CD4-positive, alpha-beta T cell treated with Interleukin-6 for 4 hours (primary cell): ENCODE data around the gene SLC25A1.
"Not testable (repeated sequence)": the region's sequence is repeated elsewhere in the genome, so short reads cannot be mapped to it uniquely, and the experiment has no call there.

Experiments
- DNase-seq: peaks from one replicate; pipeline ENCODE4 v3.0.0-alpha.2; 2020; ENCODE audit warnings: mixed read lengths

The SLC25A1 gene

DNA sequence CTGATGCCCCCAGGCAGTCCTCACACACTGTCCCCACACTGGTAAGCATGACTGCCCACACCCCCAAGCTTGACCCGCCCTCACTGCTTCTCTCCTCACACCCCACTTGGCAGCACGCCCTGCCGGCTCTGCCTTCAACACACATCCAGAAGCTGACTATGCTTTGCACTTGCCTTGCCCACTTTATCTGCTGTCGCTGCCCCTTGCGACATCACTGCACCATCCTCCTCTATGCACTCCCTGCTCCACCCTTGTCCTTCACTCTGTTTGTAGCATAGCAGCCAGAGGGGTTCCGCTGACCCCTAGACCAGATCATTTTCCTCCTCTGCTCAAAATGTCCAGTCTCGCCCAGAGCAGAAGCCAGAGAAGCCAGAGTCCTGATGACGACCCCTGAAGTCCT is 25.3 kb upstream of the SLC25A1 start:
- DNase-seq: no peak

DNA sequence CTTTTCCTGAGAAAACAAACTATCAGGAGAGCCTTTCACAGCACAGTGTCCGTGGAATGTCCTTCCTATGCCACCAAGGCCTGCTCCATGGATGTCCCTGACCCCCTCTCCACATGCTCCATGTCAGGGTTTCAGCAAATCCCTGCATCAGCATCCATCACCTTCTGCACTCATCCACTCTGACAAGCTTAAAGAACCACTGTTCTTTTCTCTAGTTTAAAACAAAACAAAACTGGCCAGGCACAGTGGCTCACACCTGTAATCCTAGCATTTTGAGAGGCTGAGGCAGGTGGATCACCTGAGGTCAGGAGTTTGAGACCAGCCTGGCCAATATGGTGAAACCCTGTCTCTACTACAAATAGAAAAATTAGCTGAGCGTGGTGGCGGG is 24.3 kb upstream of the SLC25A1 start:
- DNase-seq: not testable (repeated sequence)

DNA sequence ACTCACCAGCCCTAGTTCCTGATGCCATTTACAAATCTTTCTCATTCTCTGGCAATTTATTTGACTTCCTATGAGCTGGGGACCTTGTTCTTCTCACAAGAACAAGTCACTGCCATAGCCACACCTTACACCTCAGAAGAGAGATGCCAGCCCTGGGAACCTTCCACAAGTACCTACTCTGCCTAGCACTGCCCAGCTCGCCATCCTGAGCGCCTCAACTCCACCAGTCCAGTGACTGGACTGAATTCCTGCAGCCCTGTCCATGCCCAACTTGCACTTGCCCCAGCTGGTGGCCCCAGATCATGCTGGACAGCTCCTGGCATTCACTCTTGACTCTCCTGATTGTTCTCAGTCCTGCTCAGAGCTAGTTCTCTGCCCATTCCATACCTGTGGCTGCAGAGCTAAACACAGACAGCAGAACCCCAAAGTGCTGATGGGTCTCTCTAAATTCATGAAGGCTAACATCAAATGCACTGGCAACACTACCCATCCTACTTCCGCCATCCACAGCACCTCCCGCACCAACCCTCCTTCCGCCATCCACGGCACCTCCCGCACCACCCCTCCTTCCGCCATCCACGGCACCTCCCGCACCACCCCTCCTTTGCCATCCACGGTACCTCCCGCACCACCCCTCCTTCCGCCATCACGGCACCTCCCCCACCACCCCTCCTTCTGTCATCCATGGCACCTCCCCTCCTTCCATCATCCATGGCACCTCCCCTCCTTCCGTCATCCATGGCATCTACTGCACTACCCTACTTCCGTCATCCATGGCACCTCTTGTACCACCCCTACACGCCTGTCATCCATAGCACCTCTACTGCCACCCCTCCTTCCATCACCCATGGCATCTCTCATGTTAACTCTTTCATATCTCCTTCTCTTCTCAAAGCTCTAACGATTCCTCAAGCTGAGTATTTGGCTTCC is 23.6 kb upstream of the SLC25A1 start:
- no peak for DNase-seq

- DNase-seq: no peak
Observed at GRCh38 chr22:19201130-19201868, 22.8 kb upstream of the SLC25A1 start.

- no peak for DNase-seq
Observed at GRCh38 chr22:19199479-19199878, 20.9 kb upstream of the SLC25A1 start.

DNA sequence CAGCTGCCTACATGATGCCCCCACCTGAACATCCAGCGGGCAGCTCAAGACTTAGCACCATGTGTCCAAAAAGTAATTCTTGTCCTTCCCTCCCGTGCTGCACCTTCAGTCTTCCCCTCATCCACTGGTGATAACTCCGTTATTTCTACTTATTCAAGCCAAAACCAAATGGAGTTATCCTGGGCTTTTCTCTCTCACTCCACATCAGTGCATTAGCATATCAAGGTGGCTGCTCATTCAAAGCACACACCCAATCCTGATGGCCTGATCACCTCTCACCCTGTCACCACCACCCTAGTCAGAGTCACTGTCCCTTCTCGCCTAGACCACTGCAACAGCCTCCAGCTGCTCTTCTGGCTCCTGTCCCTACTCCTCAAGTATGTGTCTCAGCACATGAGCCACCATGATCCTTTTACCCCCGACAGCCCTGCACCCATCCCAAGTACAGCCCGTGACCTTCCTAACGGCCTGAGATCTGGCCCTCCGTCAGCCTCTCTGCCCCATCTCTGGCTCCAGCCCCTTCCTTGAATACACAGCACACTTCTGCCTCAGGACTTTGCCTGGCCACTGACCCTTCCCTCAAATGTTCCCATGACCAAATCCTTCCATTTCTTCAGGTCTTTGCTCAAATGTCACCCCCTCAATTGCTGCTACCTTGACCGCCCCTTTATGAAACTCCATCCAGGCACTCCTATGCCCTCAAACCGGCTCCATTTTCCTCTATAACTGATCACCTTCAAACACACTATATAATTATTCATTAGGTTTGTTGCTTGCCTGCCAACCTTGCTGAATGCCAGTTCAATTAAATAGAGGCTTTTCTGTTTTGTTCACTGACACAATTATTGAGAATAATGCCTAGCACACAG is 19.7 kb upstream of the SLC25A1 start:
- no peak for DNase-seq

DNA sequence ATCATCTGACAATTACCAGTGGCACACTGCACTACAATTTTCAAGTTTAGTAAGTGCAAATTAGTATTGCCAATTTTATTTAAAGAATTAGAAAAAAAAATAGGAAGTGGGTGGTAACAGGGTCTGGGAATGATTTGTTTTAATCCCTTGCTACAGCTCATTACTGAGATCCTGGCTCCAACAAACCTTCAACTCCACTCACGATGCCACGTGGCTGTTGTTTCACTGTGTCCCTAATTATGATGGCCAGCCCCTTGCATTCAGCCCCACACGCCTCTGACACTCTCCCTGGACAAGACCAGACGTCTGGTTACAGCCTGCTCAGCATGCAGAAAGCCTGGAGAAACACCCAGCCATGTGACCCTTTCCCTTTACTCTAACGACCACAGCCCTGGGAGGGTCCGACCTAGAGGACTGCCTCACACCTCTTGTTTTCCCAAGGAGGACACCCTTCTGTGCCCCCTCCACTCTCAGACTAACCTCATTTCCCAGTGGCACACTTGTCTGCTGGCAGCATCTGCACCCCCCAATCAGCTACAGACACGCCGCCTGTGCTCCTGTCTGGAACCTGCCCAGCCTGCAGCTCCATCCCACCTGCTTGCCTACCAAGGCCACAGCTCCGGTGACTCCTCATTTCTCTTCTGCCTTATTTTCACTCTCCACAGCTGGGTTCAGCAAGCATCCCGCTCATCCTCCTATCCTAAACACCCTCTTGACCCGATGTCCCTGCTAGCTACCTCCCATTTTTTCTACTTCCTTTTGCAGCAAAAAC is 18.5 kb upstream of the SLC25A1 start:
- DNase-seq: no peak

DNA sequence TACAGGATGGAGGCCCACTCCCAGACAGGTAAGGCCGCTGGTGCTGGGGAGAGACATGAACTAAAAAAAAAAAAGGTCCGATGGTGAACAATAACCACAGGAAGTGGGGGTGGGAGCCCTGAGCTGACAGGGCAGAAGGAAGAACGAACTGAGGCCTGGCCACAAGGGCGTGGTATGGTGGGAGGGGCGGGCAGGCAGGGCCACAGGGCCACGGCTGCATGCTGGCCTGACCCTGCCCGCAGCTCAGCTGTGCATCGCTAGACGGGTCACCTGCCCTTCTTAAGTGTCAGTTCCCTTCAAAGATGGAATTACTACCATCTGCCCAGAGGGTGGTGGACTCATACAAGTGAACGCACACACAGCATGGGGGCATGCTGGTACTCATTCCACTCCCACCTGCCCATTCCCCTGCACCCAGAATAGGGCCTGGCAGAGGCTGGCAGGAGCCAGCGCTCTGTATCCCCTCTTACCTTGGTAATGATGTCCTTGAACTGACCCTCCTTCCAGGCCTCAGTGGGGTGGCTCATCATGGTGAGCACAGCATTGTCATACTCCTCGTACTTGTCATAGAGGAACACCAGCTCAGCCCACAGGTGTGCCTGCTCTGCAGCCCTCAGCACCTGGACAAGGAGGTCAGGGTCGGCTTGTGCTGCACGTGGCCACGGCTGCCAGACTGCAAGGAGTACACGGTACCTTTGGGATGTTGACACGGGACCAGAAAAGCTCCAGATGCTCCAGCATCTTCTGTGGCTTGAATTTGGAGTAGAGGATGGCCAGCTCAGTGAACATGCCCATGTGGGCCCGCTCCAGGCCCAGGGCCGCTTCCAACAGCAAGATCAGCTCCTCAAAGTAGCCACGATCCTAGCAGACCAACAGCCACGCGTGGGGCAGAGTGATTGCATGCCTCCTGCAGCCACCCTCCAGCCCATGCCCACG is 17.5 kb upstream of the SLC25A1 start:
- DNase-seq: no peak

- DNase-seq: no peak
Observed at GRCh38 chr22:19194766-19195536, 16.4 kb upstream of the SLC25A1 start.

GRCh38 chr22:19193879-19194278 is 15.3 kb upstream of the SLC25A1 start:
- DNase-seq: no peak

DNA sequence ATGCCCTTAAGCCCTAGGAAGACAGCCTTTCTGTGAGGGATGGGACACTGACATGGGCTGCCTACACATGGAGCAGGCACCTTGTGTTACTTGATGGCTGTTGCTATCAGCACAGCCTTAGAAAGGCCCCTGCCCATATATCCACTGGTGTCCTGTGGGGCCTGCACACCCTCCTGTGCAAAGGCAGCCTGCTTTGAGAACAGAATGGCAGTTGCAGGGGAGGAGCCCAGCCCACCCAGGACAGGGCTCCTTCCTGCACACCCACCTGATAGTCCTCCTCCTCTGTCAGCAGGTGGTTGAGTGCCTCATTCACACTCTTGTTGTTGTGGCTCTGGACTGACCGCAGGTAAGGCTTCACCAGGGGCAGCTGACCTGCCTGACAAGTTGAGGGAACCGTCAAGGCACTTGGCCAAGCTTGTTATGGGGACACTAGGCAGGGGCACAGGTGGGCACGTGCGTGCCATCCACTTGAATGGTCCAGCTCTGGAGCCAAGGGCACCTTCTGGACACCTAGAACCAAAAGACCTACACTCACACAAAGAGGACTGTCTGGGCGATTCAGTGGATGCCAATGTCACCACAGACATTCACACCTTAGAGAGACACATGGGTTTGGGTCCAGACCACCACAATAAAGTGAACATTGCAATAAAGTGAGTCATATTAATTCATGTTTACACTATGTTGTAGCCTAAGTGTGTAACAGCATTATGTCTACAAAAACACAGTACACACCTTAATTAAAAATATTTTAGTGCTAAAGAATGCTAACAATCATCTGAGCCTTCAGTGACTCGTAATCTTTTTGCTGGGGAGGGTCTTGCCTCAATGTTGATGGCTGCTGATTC is 9.4 kb upstream of the SLC25A1 start:
- no peak for DNase-seq

DNA sequence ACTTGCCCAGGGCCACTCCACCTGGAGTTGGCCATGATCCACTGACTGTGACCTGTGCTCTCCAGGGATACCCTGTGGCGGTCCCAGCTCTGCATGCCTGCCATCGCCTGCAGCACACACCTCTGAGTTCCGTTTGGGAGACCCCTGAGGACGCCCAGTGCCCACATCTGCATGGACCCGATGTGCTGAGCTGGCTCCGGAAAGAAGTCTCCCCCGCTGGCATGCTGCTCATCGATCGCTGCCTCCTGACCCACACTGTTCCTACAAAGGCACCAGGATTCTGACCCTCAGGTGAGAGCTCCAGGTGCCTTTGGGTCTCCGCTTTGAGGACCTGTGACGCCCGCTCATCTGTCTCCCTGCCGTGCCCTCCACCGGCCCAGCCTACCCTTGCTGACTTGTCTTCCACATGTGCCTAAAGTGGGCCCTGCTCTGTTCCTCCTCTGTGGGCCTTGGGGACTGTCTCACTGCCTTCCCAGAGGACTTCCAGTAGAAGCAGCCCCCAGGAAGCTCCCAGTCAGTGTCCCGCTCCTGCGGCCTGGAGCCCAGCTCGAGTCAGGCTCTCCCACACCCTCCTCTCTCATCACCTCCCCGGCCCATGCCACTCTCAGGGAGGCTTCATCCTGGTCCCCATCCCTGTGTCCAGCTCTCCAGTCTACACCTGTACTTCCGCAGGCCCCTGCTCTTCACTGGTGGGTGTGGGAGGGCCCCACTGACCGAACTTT is 5.9 kb upstream of the SLC25A1 start:
- no peak for DNase-seq

GRCh38 chr22:19183216-19183615 is 4.7 kb upstream of the SLC25A1 start:
- DNase-seq: no peak

DNA sequence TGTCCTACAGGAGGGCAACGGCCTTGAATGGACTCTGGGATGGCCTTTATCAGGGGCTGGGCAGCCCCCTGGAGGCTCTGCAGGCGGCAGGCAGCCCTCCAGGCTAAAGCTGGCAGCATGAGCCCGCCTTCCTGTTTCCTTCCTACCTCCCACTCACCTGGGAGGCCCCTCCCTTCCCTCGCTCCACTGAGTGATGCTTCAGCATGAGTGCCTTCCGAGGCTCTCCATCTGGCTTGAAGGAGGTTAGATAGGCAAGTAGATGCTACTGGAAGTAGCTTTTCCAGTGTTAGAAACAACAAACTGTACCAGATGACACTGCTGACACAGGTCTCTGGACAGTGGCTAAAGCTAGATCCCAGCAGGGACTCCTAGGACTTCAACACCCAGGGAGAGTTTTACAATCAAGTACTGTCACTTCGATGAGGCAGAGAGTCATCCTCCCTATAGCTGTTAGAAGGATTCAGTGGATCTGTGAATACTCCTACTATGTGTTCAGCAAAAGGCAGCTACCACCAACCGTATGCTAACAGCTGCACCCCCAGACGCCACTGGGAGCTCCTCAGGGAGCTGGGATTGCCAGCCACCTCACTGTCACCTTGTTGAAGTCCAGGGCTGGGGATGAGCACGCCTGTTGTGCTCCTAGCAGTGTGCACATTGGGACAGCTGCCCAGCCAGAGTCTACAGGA is 4.1 kb upstream of the SLC25A1 start:
- DNase-seq: no peak

- DNase-seq: no peak
Observed at GRCh38 chr22:19181786-19182471, 3.4 kb upstream of the SLC25A1 start.

GRCh38 chr22:19180740-19181410 is 2.3 kb upstream of the SLC25A1 start:
- no peak for DNase-seq

DNA sequence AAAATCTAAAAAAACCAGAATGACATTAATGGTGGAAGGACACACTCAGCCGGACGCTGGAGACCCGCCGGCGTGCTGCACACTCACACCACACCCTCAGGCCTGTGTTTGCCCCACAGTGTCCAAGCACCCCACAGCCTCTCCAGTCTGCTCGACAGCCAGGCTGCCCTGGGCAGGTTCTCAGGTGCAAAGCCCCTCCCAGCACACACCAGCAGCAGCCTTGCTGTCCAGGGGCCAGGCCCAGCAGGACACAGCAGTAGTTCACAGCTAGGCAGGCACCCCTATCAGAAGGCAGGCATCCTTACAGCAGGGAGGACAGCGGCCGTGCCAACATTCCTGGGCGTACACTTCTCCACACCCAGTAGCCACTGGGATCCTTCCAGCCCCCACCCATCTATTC is 1.7 kb upstream of the SLC25A1 start:
- no peak for DNase-seq
